PC-9 (cell line): ENCODE measurements around the gene SKP1. TPM values are rescaled to one million over a fixed set of nuclear protein-coding genes. Genes with fewer than 3 reads are reported as not detected.

ENCODE experiments used
- BruUV-seq: library from RNA; stranded (reverse); fragments of 400-500 nt; replicated peaks from 2 replicates; lab custom pipeline; 2021; lab: Mats Ljungman, UMichigan
- CTCF ChIA-PET: fragments of 300-600 bp; sonication (Branson Sonifier 250); formaldehyde crosslinking; loops from one replicate; lab custom pipeline; 2022; ENCODE audit warnings: antibody characterized with exemption; lab: Charles Lee
- POLR2A ChIA-PET: fragments of 300-600 bp; sonication (Branson Sonifier 250); formaldehyde crosslinking; loops from one replicate; lab custom pipeline; 2022; ENCODE audit warnings: antibody characterized with exemption; ENCODE audit not compliant: unreplicated experiment; lab: Charles Lee
- DNase-seq, 2 experiments: peaks; one replicate each; pipeline versions ENCODE4 v3.0.0 to v3.0.0-alpha.2; 2015 to 2022; ENCODE audit warnings: mixed read lengths in 1 of 2
- H2AFZ ChIP-seq: fragments of 200-600 bp; sonication (generic); 2 replicates; pipeline ENCODE4 v1.8.1; 2017; ENCODE audit warnings: antibody characterized with exemption
- H3F3A ChIP-seq: fragments of 200-600 bp; sonication (generic); 2 replicates; pipeline ENCODE4 v1.8.1; 2017; ENCODE audit warnings: antibody characterized with exemption, mild to moderate bottlenecking, low read depth; ENCODE audit not compliant: insufficient read depth
- H3K27ac ChIP-seq: fragments of 200-600 bp; sonication (generic); 2 replicates; pipeline ENCODE4 v1.6.1; 2016; ENCODE audit warnings: mixed run types
- H3K27me3 ChIP-seq: fragments of 200-600 bp; sonication (generic); 2 replicates; pipeline ENCODE4 v1.6.1; 2016; ENCODE audit warnings: low read depth, mixed run types; ENCODE audit not compliant: insufficient read depth
- H3K36me3 ChIP-seq: fragments of 200-600 bp; sonication (generic); 2 replicates; pipeline ENCODE4 v1.6.1; 2016; ENCODE audit warnings: low read depth, mixed run types
- H3K4me1 ChIP-seq: fragments of 200-600 bp; sonication (generic); replicated peaks from 2 replicates; pipeline ENCODE4 v1.6.1; 2016; ENCODE audit warnings: mixed run types; ENCODE audit not compliant: insufficient read depth
- H3K4me2 ChIP-seq: fragments of 200-600 bp; sonication (generic); 2 replicates; pipeline ENCODE4 v1.6.1; 2017; ENCODE audit warnings: mixed run types
- H3K4me3 ChIP-seq: fragments of 200-600 bp; sonication (generic); 2 replicates; pipeline ENCODE4 v1.6.1; 2016; ENCODE audit warnings: mixed run types
- H3K79me2 ChIP-seq: fragments of 200-600 bp; sonication (generic); 2 replicates; pipeline ENCODE4 v1.6.1; 2017; ENCODE audit warnings: low read depth, mixed run types
- H3K9me2 ChIP-seq: fragments of 200-600 bp; sonication (generic); 2 replicates; pipeline ENCODE4 v1.8.1; 2017; ENCODE audit warnings: mild to moderate bottlenecking; ENCODE audit not compliant: insufficient read depth
- H3K9me3 ChIP-seq: fragments of 200-600 bp; sonication (generic); 2 replicates; pipeline ENCODE4 v1.8.1; 2016; ENCODE audit warnings: low read depth; ENCODE audit not compliant: insufficient read depth
- H4K20me1 ChIP-seq: fragments of 200-600 bp; sonication (generic); 2 replicates; pipeline ENCODE4 v1.8.1; 2017; ENCODE audit not compliant: insufficient read depth
- EZH2 ChIP-seq: fragments of 200-600 bp; sonication (generic); IDR thresholded peaks from 2 replicates; pipeline ENCODE4 v1.8.0; 2017; ENCODE audit warnings: antibody characterized with exemption, low read depth
- intact Hi-C: fragments of 100-400 bp; cut with micrococcal nuclease; formaldehyde crosslinking; loops from one replicate; pipeline ENCODE4 v1.10.0; 2022; ENCODE audit not compliant: unreplicated experiment
- total RNA-seq: library from RNA; stranded (reverse); gene quantifications from 2 replicates; pipeline ENCODE4 v1.2.3, GENCODE V29; 2021
- TF ChIP-seq, protein P1 (sequence below): fragments of 200-600 bp; sonication (generic); conservative IDR thresholded peaks from 2 replicates; pipeline ENCODE4 v1.6.1; 2017; ENCODE audit warnings: mixed run types, antibody characterized with exemption, mild to moderate bottlenecking, moderate library complexity

Gene SKP1
- total RNA-seq, 1 experiment from 2014 or later: 409 TPM

- ChIA-PET CTCF (no interaction called here), POLR2A (no interaction called here)
- H3K79me2 ChIP-seq: peaks cover 10% of the 10 kb centered on the region; the same call in 1 of the 2 replicates
- peaks cover 15% of the 10 kb centered on the region for H3K4me1 ChIP-seq
- H3K9me2 ChIP-seq: no peaks in the 10 kb centered on the region
- H2AFZ ChIP-seq: no peak overlapping the region
- TF ChIP-seq, protein P1, sequence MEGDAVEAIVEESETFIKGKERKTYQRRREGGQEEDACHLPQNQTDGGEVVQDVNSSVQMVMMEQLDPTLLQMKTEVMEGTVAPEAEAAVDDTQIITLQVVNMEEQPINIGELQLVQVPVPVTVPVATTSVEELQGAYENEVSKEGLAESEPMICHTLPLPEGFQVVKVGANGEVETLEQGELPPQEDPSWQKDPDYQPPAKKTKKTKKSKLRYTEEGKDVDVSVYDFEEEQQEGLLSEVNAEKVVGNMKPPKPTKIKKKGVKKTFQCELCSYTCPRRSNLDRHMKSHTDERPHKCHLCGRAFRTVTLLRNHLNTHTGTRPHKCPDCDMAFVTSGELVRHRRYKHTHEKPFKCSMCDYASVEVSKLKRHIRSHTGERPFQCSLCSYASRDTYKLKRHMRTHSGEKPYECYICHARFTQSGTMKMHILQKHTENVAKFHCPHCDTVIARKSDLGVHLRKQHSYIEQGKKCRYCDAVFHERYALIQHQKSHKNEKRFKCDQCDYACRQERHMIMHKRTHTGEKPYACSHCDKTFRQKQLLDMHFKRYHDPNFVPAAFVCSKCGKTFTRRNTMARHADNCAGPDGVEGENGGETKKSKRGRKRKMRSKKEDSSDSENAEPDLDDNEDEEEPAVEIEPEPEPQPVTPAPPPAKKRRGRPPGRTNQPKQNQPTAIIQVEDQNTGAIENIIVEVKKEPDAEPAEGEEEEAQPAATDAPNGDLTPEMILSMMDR: no peak
- no peak for TF ChIP-seq EZH2
- H4K20me1 ChIP-seq: peaks cover 7% of the 10 kb centered on the region; the same call in 1 of the 2 replicates
- BruUV-seq: no TSS peak
- intact Hi-C loops: no loop called here
- no peak for DNase-seq
- H3K27me3 ChIP-seq: no peaks in the 10 kb centered on the region
- H3F3A ChIP-seq: peaks cover 16% of the 10 kb centered on the region; the same call in 1 of the 2 replicates
- H3K4me3 ChIP-seq: no peak overlapping the region
- 0 out of 2 replicates have a peak, but pooled peaks cover 4% of the 10 kb centered on the region for H3K36me3 ChIP-seq
- H3K4me2 ChIP-seq: no peak overlapping the region
- no peaks in the 10 kb centered on the region for H3K9me3 ChIP-seq
- no peak overlapping the region for H3K27ac ChIP-seq
These were observed 41.6 kb downstream of the SKP1 start for GRCh38 chr5:134135091-134135655.

DNA sequence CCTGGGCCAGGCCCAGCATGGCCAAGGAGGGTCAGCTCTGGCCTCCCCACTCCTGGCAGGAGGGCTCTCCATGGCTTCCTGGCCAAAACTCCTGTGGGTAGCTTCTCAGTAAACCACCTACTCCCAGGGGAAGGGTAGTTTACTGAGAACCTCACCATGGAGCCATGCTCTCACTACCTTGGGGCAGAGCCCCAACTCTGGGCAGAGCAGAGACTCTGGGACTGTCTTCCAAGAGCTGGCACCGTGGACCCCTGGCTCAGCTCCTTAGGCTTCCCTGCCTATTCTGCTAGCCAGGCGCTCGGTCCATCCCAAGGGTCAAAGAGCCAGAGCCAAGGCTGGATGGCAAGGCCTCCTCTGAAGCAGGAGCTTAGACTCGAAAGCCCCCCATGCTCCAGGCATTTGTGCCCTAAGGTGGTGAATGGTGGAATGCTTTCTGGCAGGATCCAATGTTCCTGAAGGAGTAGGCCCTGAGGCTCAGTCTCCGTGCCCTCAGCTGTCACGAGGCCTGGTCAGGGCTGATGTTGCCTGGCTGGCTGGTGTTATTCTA, 42.7 kb downstream of the SKP1 start:
- ChIA-PET POLR2A (no interaction called here), CTCF (no interaction called here)
- peaks cover 4% of the 10 kb centered on the region; the same call in 1 of the 2 replicates for H4K20me1 ChIP-seq
- H3K27ac ChIP-seq: no peak overlapping the region
- peaks cover 14% of the 10 kb centered on the region for H3K4me1 ChIP-seq
- 0 out of 2 replicates have a peak, but pooled peaks cover 4% of the 10 kb centered on the region for H3K36me3 ChIP-seq
- H2AFZ ChIP-seq: no peak overlapping the region
- no peaks in the 10 kb centered on the region for H3K27me3 ChIP-seq
- no peak overlapping the region for H3K4me3 ChIP-seq
- no peak for TF ChIP-seq EZH2
- TF ChIP-seq, protein P1: no peak
- no peaks in the 10 kb centered on the region for H3K9me2 ChIP-seq
- peaks cover 15% of the 10 kb centered on the region; the same call in 1 of the 2 replicates for H3F3A ChIP-seq
- BruUV-seq: no TSS peak
- peaks cover 10% of the 10 kb centered on the region; the same call in 1 of the 2 replicates for H3K79me2 ChIP-seq
- H3K4me2 ChIP-seq: no peak overlapping the region
- no peak for DNase-seq
- intact Hi-C loops: no loop called here
- H3K9me3 ChIP-seq: no peaks in the 10 kb centered on the region

- ChIA-PET POLR2A (no interaction called here), CTCF (no interaction called here)
- H3K36me3 ChIP-seq: 0 out of 2 replicates have a peak, but pooled peaks cover 4% of the 10 kb centered on the region
- no peak overlapping the region for H3K4me2 ChIP-seq
- peaks cover 7% of the 10 kb centered on the region for H3K4me1 ChIP-seq
- intact Hi-C loops: no loop called here
- H3K79me2 ChIP-seq: peaks cover 10% of the 10 kb centered on the region; the same call in 1 of the 2 replicates
- H3K27me3 ChIP-seq: no peaks in the 10 kb centered on the region
- H3F3A ChIP-seq: peaks cover 8% of the 10 kb centered on the region; the same call in 1 of the 2 replicates
- H3K9me3 ChIP-seq: no peaks in the 10 kb centered on the region
- DNase-seq: no peak
- no peak for TF ChIP-seq EZH2
- TF ChIP-seq, protein P1: no peak
- no peaks in the 10 kb centered on the region for H3K9me2 ChIP-seq
- no peak overlapping the region for H2AFZ ChIP-seq
- peaks cover 4% of the 10 kb centered on the region for H4K20me1 ChIP-seq
- BruUV-seq: no TSS peak
- H3K4me3 ChIP-seq: no peak overlapping the region
- H3K27ac ChIP-seq: no peak overlapping the region
These were observed 43.4 kb downstream of the SKP1 start for GRCh38 chr5:134133188-134133994.
